SIG-M5 treated with dmso at 0.1 percent for 504 hours (cell line): ENCODE measurements around the gene COL4A6.

Source experiments
- DNase-seq: peaks from one replicate; lab custom pipeline; 2025; ENCODE audit not compliant: unreplicated experiment; lab: John Stamatoyannopoulos, UW

COL4A6 gene

GRCh38 chrX:108163333-108164082, 274.7 kb downstream of the COL4A6 start:
- no peak for DNase-seq

GRCh38 chrX:108162265-108162664, 276.0 kb downstream of the COL4A6 start:
- no peak for DNase-seq

- no peak for DNase-seq
Measured at GRCh38 chrX:108160309-108160708, 277.9 kb downstream of the COL4A6 start.

- no peak for DNase-seq
Measured at GRCh38 chrX:108159028-108159670, 279.1 kb downstream of the COL4A6 start.

- DNase-seq: no peak
Measured at GRCh38 chrX:108157628-108158027, 280.6 kb downstream of the COL4A6 start.

GRCh38 chrX:108156934-108157466, 281.2 kb downstream of the COL4A6 start:
- DNase-seq: no peak

- no peak for DNase-seq
Measured at GRCh38 chrX:108156082-108156481, 282.1 kb downstream of the COL4A6 start.

GRCh38 chrX:108148524-108148923, 289.7 kb downstream of the COL4A6 start:
- DNase-seq: no peak

- DNase-seq: no peak
Measured at GRCh38 chrX:108138814-108139702, 299.2 kb downstream of the COL4A6 start.

GRCh38 chrX:108134724-108135123, 303.5 kb downstream of the COL4A6 start:
- no peak for DNase-seq

- no peak for DNase-seq
Measured at GRCh38 chrX:108132876-108133275, 305.3 kb downstream of the COL4A6 start.

GRCh38 chrX:108132034-108132433, 306.2 kb downstream of the COL4A6 start:
- DNase-seq: no peak

- no peak for DNase-seq
Measured at GRCh38 chrX:108131471-108131870, 306.8 kb downstream of the COL4A6 start.

- no peak for DNase-seq
Measured at GRCh38 chrX:108130889-108131288, 307.3 kb downstream of the COL4A6 start.

GRCh38 chrX:108127152-108127551, 311.1 kb downstream of the COL4A6 start:
- DNase-seq: no peak

- no peak for DNase-seq
Measured at GRCh38 chrX:108126661-108127060, 311.6 kb downstream of the COL4A6 start.

- DNase-seq: no peak
Measured at GRCh38 chrX:108123591-108124366, 314.4 kb downstream of the COL4A6 start.

GRCh38 chrX:108122748-108123147, 315.5 kb downstream of the COL4A6 start:
- DNase-seq: no peak

GRCh38 chrX:108121291-108121690, 316.9 kb downstream of the COL4A6 start:
- no peak for DNase-seq

- no peak for DNase-seq
Measured at GRCh38 chrX:108117988-108118387, 320.2 kb downstream of the COL4A6 start.

GRCh38 chrX:108114541-108114940, 323.7 kb downstream of the COL4A6 start:
- DNase-seq: no peak
